CD4-positive, alpha-beta T cell treated with Interleukin-17A for 4 hours (primary cell): ENCODE results near the gene GRM8.

Experiments used
- DNase-seq: peaks from one replicate; pipeline ENCODE4 v3.0.0-alpha.2; 2020; ENCODE audit warnings: mixed read lengths

The GRM8 gene

DNA sequence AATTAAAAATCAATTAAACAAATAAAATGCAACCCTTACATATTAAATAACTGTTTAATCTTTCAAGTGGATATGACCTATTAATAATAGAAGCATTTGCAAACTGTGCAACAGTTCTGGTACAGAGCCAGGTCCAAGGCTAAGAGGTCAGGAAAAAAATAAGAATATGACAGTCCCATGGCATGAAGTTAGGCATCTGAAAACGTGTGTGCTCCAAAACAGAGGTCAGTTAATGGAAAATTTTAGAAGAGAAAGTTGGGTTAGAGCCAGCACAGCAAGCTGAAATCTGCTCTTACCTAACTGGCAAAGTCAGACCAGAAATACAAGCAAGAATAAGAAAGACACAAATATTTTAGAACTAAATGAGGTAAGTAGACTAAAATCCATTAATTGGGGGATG lies 757.7 kb downstream of the GRM8 start:
- no peak for DNase-seq

DNA sequence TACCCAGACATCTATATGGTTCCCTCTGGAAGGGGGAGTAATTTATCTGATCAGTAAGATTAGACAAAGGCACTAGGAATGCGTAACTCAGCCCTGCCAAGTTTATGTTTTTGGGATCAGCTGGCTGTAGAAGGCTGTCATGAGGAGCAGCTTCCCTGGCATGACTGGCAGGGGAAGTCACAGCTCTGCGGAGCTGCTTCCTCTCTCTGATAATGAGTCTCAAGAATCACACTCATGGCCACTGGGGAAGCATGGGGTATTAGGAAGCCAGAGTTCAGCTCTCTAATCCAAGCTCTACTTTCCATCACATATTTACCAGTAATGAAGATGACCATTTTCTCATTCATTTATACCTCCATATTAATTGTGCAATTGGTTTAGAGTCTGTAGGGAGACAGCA lies 758.9 kb downstream of the GRM8 start:
- DNase-seq: no peak

DNA sequence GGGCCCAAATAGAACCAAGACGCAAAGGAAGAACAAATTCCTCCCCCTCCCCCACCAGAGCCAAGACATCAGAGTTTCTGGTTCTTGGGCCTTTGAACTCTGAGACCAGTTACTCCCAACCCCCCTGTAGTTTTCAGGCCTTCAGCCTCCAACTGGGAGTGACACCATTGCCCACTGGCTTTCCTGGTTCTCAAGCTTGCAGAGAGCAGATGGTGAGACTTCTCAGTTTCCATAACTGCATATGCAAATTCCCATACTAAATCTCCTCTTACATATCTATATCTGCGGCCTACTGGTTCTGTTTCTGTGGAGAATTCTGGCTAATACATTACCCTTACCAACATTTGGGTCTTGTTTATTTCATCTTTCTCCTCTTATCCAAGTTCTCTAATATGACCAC lies 762.9 kb downstream of the GRM8 start:
- no peak for DNase-seq

DNA sequence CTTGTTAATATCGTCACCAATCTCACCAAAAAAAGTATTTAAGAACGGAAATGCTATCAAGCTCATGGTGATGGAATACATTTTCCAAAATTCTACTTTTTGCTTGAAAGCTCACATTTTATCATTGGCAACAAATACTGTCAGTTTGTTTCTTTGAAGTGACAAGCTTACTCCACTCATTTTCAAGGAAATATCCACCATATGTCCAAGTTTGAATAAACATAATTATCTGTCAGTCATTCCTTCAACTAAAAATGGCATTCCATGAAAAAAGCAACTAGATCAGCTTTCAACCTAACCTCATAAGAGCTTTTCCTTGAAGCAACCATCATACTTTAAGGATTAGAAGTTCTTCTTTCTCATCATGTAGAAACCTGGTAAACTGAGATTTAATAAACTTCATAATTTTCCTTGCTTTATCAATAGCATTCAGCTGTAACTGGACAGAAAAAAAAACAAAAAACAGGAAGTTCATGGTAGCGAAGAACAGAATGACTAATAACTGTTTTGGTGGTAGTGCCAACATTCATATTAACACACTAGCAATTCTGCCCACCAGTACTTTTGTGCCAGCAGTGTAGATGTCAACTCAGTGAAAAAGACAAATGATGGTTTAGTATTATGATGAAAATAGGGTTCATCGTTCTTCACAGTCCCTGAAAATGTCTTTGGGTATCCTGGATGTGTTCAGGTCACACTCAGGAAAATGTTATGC lies 764.9 kb downstream of the GRM8 start:
- no peak for DNase-seq

DNA sequence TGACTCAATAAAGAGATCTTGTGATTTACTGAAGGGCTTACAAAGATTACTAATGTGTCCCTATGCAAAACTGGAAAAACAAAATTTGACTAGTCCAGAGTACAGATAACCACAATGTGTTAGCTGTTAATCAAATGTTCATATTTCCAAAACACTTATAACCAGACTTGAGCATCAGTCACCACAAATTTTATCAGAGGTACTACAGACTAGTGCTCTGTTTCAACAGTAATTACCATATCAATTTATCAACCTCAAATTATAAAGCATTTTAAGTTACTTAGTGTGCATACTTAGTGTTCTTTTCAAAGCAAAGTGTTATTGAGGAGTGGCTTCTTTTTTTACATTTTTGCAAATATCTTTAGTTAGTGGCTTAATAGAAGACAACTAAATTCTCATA lies 765.9 kb downstream of the GRM8 start:
- no peak for DNase-seq

DNA sequence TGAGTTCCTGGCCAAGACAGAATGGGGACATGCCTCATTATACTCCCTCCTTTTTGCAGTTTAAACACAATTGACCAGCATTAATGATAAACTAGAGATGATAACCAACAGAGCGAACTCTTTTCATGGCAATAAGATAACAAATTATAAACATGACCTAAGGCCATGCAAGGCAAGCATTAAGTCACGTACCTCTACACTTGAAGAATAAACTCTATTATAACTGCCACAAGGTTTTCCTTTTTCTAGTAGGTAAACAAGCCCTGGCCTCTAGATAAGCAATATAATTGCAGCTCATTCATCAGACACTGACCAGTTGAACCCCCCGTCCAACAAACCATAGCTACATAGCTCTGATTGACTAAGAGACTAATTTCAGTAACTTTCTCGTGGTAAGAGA lies 767.0 kb downstream of the GRM8 start:
- DNase-seq: no peak

DNA sequence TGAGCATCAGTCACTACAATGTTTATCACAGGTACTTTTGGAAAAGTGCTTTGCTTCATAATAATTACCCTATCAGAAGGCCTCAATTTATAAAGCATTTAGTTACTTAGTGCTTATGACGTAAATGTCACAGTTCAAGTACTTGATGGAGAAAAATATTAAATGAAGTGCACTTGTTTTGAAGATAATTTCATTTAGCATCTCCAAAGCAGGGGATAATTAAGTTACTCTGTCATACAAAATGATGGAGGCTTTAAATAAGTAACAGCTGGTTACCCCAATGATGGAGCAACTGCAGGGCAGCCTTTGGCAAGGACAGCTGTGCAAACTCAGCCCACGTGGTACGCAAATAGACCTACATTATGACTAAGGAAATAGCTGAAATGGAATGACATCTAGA lies 768.8 kb downstream of the GRM8 start:
- no peak for DNase-seq

DNA sequence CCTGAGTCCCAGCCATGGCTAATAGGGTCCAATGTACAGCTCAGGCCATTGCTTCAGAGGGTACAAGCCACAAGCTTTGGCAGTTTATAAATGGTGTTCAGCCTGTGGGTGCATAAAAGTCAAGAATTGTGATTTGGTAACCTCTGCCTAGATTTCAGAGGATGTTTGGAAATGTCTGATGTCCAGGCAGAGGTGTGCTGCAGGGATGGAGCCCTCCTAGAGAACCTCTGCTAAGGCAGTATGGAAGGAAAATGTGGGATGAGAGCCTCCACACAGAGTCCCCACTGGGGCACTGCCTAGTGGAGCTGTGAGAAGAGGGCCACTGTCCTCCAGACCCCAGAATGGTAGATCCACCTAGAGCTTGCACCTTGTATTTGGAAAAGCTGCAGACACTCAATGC lies 779.9 kb downstream of the GRM8 start:
- DNase-seq: no peak

DNA sequence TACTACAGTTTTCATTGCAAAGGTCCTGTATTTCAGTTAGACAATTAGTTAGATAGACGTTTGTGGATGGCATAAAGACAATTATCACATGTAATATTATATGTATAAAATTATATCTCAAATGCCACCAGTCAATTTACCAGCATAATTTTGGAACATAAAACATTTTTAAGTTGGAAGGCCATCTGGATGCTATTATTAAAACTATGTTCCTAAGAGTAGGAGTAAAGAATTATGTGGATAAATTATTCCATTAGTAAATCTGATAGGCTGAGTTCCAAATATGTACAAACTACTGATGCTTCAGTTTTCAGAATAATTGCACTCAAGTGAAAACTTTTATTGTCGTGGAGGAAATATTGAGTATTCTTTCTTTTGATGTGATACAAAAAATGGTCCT lies 790.3 kb downstream of the GRM8 start:
- DNase-seq: no peak

DNA sequence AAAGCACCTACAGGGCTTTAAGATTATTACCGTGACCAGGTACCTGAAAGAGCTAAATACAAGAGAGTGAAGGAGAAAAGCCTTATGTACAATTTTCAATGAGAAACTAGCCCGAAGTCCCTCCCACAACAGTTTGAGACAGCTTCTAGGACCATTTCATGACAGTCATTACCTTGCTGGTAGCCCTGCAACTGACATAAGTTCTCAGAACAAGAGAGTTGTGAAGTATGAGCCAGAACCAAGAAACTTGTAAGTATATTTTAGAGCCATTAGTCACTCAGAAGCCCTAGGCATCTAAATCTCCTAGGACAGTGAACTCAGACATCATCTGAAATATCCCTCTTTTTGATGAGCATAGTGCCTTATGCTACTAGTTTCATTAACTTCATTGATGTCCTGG lies 792.1 kb downstream of the GRM8 start:
- no peak for DNase-seq

DNA sequence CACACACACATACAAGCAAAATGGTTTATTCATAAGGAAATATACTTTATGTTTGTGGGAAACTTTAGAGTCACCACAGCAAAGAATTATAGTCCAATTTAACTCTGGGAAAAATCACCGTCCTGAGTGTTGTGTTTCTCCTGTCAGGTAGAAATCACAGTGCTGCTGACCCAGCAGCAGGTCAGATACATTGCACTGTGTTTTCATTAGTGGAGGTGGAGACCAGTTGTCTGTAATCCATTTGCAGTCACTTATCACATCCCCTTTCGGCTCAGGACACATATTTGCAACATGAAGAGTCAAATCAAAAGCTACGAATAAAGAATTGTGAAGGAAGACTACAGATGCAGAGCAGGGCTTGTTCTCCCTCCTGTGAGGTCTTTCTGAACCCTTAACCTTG lies 799.6 kb downstream of the GRM8 start:
- DNase-seq: no peak

DNA sequence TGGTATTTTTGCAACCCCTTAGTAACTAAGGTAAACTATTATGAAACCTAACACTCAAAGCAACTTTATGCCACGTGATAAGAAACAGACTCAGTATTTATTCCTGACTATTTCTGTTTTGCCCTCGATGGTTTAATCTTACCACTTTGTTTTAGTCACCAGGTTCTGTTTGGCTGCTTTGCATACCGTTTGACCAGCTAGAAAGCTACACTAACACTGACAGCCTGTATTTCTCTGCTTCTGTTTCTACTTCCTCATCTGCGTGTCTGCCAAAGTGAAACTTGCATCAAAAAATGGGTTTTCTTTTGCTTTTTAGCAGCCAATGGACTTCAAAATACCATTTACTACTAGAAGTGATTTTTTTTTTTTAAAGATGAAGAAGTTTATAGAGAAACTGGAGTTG lies 802.5 kb downstream of the GRM8 start:
- DNase-seq: no peak

DNA sequence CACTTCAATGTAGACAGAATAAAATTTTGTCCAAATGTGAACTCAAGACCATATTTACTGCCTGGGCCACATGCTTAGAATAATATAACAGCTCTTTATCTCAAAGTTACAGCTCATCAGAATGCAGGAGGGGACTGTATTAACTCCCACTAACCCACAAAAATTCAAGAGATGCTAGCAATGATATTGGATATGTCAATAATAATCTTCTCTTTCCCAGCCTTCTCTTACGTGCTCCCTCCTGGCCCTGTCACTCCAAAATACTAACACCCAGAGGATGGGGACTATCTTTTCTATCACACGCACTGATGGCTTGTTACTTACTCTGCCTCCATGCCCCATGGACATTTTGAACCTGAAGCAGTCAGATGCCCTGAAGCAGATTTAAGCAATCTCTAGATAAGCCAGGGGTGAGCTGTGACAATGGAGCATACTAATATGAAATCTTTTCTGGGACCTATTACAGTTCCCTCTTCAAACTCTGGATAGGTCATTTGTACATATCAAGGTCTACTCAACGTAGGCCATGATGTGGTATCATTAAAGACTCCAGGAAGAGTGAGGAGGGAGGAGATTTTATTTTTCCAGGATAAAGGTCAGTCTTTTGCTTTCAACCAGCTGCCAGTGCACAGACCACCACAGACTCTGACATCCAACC lies 803.0 kb downstream of the GRM8 start:
- DNase-seq: no peak

DNA sequence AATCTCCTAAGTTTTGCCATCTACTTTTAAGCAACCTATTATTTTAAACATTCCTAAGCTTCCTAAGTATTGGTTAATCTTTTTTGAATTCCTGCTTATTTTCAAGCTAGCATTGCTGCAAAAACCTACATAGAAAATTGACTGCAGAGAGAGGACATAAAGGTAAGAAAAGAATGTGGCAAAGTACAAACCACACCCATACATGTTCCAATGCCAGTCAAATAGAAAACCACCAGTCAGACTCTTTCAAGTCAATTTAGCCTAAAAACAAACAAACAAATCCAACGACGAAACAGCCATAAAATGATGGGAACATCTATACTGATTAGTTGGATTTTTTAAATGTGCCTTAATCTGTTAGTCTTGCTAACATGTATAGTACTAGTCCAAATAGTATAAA lies 804.8 kb downstream of the GRM8 start:
- DNase-seq: no peak

DNA sequence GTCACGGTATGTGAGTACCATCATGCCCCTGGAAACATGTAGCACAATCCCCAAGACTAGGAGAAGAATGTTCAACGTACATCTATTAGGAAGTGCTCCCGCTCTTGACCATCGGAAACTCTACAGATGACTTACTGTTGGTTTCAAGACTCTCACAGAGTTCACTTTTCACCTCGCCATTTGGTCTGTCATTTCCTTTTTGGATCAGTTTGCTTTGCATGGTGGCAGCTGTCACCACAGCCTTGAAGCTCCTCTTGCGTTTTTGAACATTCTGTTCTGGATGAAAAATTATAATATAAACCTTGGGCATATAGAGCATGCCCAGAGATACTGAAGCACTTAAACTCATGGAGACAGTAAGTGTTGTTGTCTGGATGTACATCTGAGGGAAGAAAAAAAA lies 806.8 kb downstream of the GRM8 start:
- no peak for DNase-seq

DNA sequence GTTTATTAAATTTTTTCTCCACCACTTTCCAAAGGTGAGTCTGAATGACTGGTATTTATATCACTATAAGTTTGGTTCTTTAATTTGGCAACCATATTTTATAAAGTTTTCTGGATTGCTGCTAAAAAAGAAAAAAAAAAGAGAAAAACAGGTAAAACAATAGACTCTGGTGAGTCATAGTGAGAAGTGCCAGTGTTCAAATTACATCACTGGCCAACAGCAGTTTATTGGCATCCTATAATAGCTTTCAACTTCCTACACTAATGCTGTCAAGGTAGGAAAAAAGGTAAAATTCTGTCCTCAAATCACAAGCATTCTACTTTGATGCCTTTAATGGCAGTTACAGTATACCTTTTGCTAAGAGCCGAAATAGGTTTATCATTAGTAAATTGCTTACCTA lies 808.8 kb downstream of the GRM8 start:
- DNase-seq: no peak

DNA sequence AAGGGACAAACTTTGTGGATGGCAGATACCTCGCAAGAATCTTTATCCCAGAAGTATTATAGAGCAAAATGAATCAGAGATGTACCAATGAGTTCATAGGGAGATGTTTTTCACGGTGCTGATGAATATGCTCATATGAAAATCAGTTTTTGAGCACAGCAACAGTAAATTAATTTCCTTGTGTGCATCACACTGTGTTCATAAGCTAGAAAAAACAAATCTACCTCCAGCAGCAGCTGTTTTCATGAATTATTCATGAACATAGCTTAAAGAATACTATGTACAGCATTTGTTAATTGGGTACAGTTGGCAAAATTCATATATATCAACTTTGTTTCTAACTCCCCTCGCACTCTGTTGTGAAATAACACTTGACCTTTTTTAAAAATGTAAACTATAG lies 809.8 kb downstream of the GRM8 start:
- no peak for DNase-seq

DNA sequence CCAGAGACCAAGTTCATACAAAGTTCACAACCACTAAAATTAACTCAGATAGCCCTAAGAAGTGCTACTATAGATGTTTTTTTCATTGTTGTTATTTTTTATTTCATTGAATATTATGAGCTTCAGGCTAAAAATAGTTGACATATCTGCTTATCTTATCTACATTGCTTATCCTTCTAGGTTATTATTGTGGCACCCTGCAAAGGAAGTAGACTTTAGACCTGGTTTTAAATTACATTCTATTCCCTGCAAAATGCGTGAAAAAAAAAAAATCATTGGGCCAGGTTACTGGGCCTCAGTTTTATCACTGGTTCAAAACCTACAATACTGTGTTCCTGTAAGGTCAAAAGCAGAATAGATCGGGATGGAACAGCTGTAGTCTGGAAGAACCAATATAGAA lies 811.0 kb downstream of the GRM8 start:
- no peak for DNase-seq

DNA sequence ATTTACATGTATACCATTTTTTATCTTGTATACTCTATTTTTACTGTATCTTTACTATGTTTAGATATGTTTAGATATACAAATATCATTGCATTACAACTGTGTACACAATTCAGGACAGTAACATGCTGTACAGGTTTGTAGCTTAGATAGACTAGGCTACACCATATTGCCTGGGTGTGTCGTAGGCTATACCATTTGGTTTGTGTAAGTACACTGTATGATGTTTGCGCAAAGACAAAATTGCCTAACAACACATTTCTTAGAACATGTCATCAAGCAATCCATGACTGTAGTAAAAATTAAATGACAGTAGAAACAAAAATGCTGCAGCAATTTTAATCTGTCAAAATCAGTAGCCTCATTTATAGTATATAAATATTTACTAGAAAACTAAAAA lies 812.2 kb downstream of the GRM8 start:
- DNase-seq: no peak

DNA sequence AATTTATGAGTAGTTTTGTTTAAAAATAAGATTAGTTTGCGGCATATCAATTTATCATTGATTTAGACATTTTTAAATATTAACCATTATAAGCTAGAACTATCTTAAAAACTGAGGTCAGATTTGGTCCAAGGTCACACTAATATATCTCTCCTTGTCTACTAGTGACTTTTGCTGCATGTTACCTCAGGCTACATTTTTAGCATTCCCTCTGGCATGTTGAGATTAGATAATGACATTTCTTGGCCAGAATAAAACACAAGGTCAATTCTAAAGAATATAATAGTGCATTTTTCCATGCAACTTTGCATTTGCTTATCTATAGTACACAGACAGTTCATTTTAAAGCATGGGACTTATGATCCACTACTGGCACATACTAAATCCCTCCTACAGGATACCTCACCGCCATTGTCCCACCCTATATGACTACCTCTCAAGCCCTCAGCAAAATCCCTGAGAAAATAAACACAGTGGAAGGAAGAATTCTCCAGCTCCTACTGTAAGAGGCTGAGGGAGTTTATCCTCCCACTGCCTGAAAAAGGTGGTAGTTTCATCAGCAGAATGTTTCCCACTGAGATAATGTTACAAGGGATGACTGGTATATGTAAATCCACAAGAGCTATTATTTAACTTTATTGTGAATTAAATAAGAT lies 816.4 kb downstream of the GRM8 start:
- DNase-seq: no peak

DNA sequence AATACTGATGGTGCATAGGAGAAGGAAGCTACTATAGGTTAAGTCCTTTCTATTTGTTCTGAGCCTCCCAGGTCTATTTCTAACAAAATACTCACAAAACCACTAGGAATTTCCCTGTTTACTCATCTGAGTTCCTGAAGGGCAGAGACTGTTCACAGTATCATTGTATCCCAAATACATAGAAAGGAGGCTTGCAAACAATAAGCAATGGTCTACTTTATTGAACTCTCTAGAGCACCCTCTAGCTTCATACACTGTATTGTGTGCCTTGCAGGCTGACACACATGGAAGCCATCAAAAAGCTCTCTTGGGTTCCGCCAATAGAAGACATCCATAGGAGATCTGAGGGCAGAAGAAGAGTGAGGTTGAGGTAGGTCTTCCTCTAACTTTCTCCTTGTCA lies 826.1 kb downstream of the GRM8 start:
- no peak for DNase-seq

DNA sequence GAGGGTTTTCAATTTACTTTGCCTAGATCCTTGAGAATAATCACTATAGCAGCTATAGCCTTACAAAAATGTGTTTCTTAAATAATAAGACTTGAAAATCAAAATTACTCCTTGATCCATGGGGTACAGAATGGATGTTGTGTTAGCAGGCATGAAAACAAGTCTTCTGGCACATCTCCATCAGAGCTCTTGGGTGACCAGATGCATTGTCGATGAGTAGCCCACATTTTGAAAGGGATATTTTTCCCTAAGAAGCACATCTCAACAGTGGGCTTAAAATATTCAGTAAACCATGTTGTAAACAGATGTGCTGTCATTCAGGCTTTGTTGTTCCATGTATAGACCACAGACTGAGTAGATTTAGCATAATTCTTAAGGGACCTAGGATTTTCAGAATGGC lies 827.8 kb downstream of the GRM8 start:
- DNase-seq: no peak

DNA sequence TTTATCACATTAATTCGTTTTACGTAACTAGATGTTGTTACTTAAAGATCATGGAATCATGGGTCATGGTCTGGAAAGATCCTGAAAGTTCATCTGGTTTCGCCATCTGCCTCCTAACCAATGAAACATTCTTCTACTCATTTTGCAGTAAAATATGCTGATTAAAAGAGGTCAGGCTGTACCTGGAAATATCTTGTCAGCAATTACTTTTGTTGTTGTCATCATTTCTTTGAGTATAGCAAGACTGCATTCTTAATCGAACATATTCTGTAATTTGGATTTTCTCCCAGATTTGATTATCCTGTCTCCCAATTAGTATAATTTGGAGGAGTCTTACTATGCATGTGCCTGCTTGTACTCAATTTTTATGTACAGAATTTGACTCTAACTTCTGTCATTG lies 833.7 kb downstream of the GRM8 start:
- no peak for DNase-seq

DNA sequence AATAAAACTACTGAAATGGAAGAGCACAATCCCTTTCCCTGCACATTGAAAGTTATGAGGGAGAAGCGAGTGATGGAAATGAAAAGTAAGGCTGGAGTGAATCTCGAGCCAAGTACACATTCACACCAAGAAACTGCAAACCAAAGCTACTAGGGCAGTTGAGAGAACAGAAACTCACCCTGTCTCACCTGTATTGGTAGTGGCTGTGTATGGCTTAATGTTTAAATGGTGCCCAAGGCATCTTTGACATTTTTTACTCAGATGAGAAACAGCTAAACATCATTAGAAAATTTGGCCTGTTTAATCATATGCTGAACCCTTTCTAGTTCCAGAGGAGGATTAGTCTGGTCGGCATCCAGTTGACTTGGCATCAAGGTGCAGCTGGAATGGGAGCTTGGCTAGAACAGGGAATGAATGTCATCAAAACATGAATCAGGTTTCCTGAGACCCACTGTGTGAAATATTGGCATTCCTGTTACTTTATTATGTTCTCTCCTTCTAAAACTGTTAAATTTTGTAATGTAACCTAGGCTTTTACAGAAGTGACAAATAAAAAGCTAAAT lies 840.8 kb downstream of the GRM8 start:
- no peak for DNase-seq
